A673 (cell line): ENCODE results near the gene SLC32A1. TPM values are rescaled to one million over a fixed set of nuclear protein-coding genes. Genes with fewer than 3 reads are reported as not detected.

Experiments used
- BruUV-seq: library from RNA; stranded (reverse); fragments of 400-500 nt; replicated peaks from 2 replicates; lab custom pipeline; 2021; lab: Mats Ljungman, UMichigan
- CTCF ChIA-PET: fragments of 300-600 bp; sonication (Branson Sonifier 250); formaldehyde crosslinking; loops from one replicate; lab custom pipeline; 2022; ENCODE audit warnings: antibody characterized with exemption; lab: Charles Lee
- POLR2A ChIA-PET: fragments of 300-600 bp; sonication (Branson Sonifier 250); formaldehyde crosslinking; loops from one replicate; lab custom pipeline; 2022; ENCODE audit warnings: antibody characterized with exemption; ENCODE audit not compliant: low non-redundant PET; lab: Charles Lee
- DNase-seq: peaks from one replicate; pipeline ENCODE4 v3.0.0-alpha.2; 2015; ENCODE audit warnings: low spot score
- H3K27ac ChIP-seq: fragments of 200-600 bp; sonication (generic); 2 replicates; pipeline ENCODE4 v1.5.1; 2016; ENCODE audit warnings: mixed run types, low read depth, mild to moderate bottlenecking, mixed read lengths, antibody characterized with exemption, low read length; ENCODE audit not compliant: poor library complexity, severe bottlenecking
- H3K27me3 ChIP-seq: fragments of 200-600 bp; sonication (generic); replicated peaks from 2 replicates; pipeline ENCODE4 v1.6.1; 2017; ENCODE audit warnings: mixed run types, low read depth, mild to moderate bottlenecking, mixed read lengths, antibody characterized with exemption, low read length; ENCODE audit not compliant: insufficient read depth, poor library complexity
- H3K36me3 ChIP-seq: fragments of 200-600 bp; sonication (generic); 2 replicates; pipeline ENCODE4 v1.6.1; 2016; ENCODE audit warnings: mixed run types, mild to moderate bottlenecking, mixed read lengths, antibody characterized with exemption, low read length; ENCODE audit not compliant: insufficient read depth, poor library complexity, severe bottlenecking
- H3K4me1 ChIP-seq: fragments of 200-600 bp; sonication (generic); 2 replicates; pipeline ENCODE4 v1.6.1; 2017; ENCODE audit warnings: mixed run types, mild to moderate bottlenecking, mixed read lengths, antibody characterized with exemption, low read length; ENCODE audit not compliant: insufficient read depth, poor library complexity, severe bottlenecking
- H3K4me3 ChIP-seq: fragments of 200-600 bp; sonication (generic); 2 replicates; pipeline ENCODE4 v1.5.1; 2016; ENCODE audit warnings: low read depth, mixed run types, mild to moderate bottlenecking, mixed read lengths, low read length; ENCODE audit not compliant: poor library complexity, severe bottlenecking
- H3K9me3 ChIP-seq: fragments of 200-600 bp; sonication (generic); 2 replicates; pipeline ENCODE4 v1.6.1; 2016; ENCODE audit warnings: mixed run types, low read depth, mild to moderate bottlenecking, mixed read lengths, antibody characterized with exemption, low read length; ENCODE audit not compliant: poor library complexity, severe bottlenecking
- EZH2 ChIP-seq: fragments of 200-600 bp; sonication (generic); IDR thresholded peaks from 2 replicates; pipeline ENCODE4 v1.6.1; 2017; ENCODE audit warnings: borderline replicate concordance, low read depth, mild to moderate bottlenecking, mixed read lengths, antibody characterized with exemption, low read length; ENCODE audit not compliant: poor library complexity, severe bottlenecking
- intact Hi-C: fragments of 100-400 bp; cut with micrococcal nuclease; formaldehyde crosslinking; loops from one replicate; pipeline ENCODE4 v1.10.0; 2022; ENCODE audit not compliant: unreplicated experiment
- total RNA-seq: library from RNA; stranded (reverse); gene quantifications from 2 replicates; pipeline ENCODE4 v1.2.3, GENCODE V29; 2021
- TF ChIP-seq, protein P1 (sequence below): fragments of 300-800, 200-600 bp; sonication (generic); conservative IDR thresholded peaks from 2 replicates; pipeline ENCODE4 v1.5.1; 2017; ENCODE audit warnings: low read depth, mild to moderate bottlenecking, antibody characterized with exemption, low read length, moderate library complexity, mixed read lengths

Gene SLC32A1
- total RNA-seq, 1 experiment from 2014 or later, result not detected

DNA sequence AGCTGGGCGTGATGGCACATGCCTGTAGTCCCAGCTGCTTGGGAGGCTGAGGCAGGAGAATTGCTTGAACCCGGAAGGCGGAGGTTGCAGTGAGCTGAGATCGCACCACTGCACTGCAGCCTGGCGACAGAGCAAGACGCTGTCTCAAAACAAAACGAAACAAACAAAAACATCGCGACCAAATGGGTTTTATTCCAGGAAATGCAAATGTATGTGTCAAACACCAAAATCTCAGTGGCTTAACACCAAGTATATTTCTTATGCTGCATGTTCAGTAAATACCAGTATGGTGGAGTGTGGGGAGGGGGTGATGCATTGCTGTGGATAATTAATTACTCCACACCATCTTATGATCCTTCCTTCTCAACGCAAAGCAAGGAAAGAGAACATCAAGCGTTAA is 52.1 kb downstream of the SLC32A1 start:
- no TSS peak for BruUV-seq

More for the DNA sequence above, 52.1 kb downstream of the SLC32A1 start:
- DNase-seq, result no peak
- H3K9me3 ChIP-seq, result no peaks in the 10 kb centered on the region
- H3K4me3 ChIP-seq, result no peak overlapping the region
- intact Hi-C loops, result no loop called here
- POLR2A ChIA-PET, result no interaction called here
- no peak overlapping the region for H3K27ac ChIP-seq
- no peaks in the 10 kb centered on the region for H3K4me1 ChIP-seq
- TF ChIP-seq EZH2, result no peak
- TF ChIP-seq, protein P1, sequence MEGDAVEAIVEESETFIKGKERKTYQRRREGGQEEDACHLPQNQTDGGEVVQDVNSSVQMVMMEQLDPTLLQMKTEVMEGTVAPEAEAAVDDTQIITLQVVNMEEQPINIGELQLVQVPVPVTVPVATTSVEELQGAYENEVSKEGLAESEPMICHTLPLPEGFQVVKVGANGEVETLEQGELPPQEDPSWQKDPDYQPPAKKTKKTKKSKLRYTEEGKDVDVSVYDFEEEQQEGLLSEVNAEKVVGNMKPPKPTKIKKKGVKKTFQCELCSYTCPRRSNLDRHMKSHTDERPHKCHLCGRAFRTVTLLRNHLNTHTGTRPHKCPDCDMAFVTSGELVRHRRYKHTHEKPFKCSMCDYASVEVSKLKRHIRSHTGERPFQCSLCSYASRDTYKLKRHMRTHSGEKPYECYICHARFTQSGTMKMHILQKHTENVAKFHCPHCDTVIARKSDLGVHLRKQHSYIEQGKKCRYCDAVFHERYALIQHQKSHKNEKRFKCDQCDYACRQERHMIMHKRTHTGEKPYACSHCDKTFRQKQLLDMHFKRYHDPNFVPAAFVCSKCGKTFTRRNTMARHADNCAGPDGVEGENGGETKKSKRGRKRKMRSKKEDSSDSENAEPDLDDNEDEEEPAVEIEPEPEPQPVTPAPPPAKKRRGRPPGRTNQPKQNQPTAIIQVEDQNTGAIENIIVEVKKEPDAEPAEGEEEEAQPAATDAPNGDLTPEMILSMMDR, result no peak
- CTCF ChIA-PET, result no interaction called here
- H3K27me3 ChIP-seq, result no peaks in the 10 kb centered on the region
- H3K36me3 ChIP-seq, result peaks cover 12% of the 10 kb centered on the region

Other genes starting within 250 kb of the SLC32A1 start
- not detected in 2 replicates for gene ADIG, start 143.3 kb upstream of the SLC32A1 start, total RNA-seq
- gene ARHGAP40, start 122.7 kb upstream of the SLC32A1 start, total RNA-seq, result not detected in 2 replicates
- 11.2 and 11.5 TPM in 2 replicates for gene ACTR5, start 24.0 kb downstream of the SLC32A1 start, total RNA-seq
- gene PPP1R16B, start 81.2 kb downstream of the SLC32A1 start, total RNA-seq, result 0.13 and 0.17 TPM in 2 replicates
- 67.2 and 74.0 TPM in 2 replicates for gene FAM83D, start 201.9 kb downstream of the SLC32A1 start, total RNA-seq
- gene DHX35, start 237.9 kb downstream of the SLC32A1 start, total RNA-seq, result 15.9 and 18.1 TPM in 2 replicates